Fibroblast of peridontal ligament (primary cell): ENCODE measurements around the gene CDH8.

Experiments
- DNase-seq: peaks from one replicate; pipeline ENCODE4 v3.0.0-alpha.2; 2010; ENCODE audit errors: extremely low read depth

CDH8 gene

DNA sequence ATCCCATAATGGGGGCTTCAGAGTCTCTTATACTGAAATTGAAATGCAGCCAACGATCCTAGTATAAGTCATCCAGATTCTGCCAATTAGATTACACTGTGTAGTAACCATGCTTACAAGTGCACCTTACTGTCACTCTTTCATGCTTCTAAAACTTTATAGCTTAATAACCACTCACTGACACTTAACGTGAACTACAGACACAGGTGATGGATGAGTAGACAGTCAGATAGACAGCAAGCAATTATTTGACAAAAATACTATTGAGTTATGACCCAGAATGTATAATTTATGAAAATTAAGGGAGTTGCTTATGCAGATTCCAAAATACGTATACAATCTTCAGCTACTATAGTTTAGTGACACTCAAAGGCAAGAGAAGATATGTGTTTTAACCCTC lies 6.3 kb downstream of the CDH8 start:
- DNase-seq = no peak

DNA sequence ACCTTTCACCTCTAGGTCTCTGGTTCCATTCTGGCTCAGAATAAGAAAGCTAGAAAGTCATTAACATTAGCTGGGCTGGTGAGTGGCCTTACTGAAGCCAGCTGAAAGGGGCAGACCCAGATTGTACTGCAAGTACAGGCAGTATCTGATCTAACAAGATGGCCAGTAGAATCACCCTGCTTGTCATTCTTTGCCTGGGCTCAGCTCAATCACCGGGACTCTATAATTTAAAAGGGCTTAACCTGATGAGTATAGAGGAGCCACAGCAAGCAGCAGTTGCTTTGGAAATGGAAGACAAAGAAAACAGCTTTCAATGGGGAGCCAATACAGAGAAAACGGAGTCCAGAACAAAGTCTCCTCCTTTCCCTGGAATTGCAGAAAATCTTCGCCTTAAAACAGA lies 13.6 kb downstream of the CDH8 start:
- DNase-seq = no peak

- DNase-seq = no peak
These were observed 15.1 kb downstream of the CDH8 start for GRCh38 chr16:62021161-62021581.

DNA sequence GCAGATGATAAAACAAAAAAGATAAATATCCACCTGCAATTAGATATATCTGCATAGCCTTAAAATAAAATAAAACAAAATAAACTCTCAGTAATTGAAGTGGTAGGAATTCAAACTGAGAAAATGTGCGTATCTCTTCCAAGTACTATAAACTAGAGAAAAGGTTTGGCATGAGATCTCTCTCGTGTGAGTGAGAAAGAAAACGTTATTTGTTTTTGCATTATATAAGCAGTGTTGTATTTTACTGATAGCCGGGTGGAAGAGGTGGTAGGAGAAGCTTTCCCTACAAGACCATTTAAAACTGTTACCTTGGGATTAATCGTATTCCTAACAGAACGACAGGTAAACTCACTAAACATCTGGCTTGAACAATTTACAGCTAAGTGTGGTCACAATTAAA lies 15.6 kb downstream of the CDH8 start:
- DNase-seq = no peak

GRCh38 chr16:62019851-62020250 lies 16.4 kb downstream of the CDH8 start:
- no peak for DNase-seq

DNA sequence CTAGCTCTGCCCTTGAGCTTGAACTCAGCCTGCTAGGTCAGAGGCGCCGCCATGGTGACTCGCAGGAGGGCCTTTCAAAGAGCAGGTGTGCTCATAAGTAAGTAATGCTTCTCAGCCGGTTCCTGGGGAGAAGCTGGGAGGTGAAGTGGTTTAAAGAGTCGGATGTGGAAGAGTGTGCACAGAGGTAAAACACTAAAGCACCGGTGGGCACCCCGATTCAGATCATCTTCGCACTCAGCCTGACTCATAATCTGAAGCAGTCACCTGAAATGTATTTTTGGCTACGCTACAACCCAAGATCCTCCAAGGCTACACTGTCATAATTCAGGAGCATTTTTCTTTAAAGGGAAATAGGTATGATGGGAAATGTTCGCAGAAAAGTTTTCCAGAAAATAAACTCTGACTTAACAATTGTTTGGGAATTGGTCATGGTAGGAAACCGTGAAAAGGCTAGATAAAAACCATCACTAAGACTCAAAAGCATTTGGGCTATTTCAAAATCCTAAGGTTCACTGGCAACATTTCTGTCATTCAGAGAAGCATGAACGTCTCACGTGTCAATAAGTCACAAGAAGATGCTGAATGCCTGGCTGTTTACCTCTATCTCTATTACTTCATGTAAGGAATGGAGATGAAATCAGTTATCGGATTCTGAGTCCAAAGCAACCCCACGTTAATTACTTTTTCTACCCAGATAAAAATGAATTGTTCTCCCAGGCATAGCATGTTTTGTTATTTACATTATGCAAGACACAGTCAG lies 17.8 kb downstream of the CDH8 start:
- DNase-seq = no peak

GRCh38 chr16:62014319-62014923 lies 21.8 kb downstream of the CDH8 start:
- no peak for DNase-seq

DNA sequence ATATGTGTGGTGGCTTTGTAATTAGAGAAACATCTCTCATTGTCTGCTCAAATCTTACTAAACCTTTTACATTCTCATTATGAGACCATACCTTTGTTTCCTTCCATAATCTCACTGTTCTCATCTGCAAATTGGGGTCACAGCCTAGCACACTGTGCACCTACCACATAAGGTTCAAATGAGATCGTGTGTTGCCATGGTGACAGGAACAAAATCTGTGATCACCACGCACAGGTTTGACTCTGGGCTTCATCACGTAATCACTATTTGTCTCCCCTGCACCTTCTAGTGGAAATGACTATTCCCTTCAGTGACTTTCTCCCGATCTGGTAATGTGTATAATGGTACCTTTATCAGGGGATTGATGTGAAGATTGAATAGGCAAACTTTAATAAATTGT lies 26.1 kb downstream of the CDH8 start:
- no peak for DNase-seq

GRCh38 chr16:61998460-61998859 lies 37.8 kb downstream of the CDH8 start:
- no peak for DNase-seq

- no peak for DNase-seq
These were observed 43.1 kb downstream of the CDH8 start for GRCh38 chr16:61993108-61993507.

DNA sequence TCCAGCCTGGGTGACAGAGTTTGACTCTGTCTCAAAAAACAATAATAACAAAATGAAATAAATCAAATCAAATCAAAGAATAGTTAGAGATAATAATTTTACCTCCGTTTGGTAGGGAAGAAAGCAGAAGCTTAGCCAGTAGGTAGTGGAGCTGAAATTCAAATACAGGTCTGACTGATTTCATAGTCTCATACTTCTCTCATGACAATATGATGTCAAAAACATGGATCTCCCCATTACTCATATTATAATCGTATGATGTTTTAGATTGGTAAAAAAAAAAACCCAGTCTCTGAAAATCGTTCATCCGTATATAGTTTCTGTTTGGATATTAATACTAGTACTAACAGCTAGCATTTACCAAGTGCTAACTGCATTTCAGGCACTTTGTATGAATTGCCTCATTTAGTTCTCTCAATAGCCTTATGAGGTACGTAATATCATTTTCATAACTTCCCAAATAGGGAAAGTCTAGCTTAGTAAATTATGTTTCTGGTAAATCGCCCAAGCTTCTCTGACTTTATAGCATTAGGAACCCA lies 48.7 kb downstream of the CDH8 start:
- no peak for DNase-seq

- DNase-seq = no peak
These were observed 67.2 kb downstream of the CDH8 start for GRCh38 chr16:61969077-61969382.

- no peak for DNase-seq
These were observed 67.8 kb downstream of the CDH8 start for GRCh38 chr16:61968242-61969076.

DNA sequence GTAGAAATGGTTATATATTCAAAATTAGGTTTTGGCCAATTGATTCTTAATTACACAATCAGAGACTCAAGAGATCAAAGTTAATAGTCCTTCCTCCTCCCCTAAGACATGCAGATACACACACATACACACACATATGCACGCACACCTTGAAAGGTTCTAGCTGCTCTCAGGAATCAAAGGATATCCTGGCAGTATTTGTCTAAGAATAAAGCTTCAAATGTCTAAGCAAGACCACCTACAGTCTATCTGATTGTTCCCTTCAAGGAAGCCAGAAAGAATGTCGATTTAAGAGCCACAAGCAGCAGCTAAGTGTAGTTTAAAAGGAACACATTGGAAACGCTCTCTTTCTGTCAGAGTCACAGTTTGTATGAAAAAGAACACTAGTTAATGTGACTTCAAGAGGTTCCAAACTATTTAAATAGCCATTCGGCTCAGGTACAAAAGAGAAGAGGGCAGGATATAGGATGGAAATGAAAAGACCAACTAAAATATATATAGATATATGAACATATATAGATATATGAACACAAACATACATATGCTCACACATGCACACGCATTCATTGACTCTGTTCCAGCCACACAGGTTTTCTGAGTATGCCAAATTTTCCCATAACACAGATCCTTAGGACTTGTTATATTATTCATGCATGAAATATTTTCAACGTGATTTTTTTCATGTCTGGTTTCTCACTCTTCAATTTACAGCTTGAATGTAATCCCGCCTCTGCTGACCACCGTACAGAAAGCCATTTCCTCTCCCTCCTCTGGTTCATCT lies 79.0 kb downstream of the CDH8 start:
- no peak for DNase-seq

DNA sequence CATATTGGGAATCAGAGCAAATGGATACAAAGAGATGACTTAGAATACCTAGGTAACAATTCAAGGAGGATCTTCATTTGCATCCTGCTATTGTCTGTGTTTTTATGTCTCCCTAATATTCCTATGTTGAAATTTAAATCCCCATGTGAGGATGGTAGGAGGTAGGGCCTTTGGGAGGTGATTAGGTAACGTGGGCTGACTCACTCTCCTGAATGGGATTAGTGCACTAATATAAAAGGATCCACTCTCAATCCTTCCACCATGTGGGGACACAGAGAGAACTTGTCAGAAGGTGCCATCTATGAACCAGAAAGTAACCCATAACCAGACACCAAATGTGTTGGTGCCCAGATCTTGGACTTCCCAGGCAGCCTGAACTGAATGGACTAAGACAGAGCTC lies 83.4 kb downstream of the CDH8 start:
- no peak for DNase-seq

GRCh38 chr16:61948414-61948813 lies 87.8 kb downstream of the CDH8 start:
- no peak for DNase-seq

DNA sequence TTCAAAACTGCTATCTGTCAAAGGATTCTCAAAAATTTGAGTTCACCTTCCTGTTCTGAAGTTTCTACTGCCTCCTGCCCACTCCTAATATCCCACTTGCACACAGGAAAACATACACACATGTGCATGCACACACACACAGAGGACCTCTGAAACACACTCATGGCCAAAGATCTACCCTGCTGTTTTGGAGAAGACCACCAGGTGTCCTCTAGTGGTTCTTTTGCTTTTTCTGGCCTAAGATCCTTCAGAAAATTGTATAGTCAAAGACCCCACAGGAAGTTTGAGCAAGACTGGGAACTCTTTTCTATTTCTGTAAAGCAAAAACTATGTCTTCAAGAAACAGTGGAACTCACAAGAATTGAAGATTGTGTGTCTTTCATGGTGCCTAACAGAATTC lies 90.2 kb downstream of the CDH8 start:
- DNase-seq = no peak

DNA sequence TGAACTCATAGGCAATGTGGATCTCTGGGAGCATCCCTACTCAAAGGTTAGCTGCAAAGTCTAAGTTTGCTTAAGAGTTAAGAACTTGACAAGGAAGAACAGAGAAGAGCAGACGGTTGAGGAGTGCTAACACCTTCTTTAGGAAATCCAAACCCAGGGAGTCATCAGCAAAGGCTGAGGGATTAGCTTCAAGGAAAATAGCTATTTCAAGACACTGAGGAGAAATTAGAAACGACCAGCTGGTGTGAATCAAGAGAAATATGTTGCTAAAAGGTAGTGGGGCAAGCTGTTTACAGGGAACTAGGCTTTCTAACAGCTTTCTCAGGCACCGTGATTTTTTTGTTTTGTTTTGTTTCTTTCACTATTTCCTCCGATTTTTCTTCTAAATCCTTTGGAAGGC lies 90.7 kb downstream of the CDH8 start:
- DNase-seq = no peak

DNA sequence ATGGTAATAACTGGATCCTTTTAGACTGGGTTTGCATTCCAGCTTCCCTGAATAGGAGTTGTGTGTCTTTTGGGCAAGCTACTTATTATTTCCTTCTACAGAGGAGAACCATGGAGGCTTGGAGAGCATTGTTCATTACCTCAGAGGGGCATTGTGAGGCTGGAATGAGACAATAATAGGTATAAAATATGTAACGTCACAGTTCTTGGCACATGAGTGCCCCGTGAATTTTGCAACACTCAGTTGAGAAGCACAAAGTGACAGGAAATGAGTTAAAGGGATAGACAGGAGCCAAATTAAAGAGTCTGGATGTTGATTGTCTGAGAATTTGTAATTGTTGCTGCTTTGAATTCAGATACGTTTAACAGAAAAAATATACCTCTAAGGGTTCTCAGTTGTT lies 92.2 kb downstream of the CDH8 start:
- no peak for DNase-seq

DNA sequence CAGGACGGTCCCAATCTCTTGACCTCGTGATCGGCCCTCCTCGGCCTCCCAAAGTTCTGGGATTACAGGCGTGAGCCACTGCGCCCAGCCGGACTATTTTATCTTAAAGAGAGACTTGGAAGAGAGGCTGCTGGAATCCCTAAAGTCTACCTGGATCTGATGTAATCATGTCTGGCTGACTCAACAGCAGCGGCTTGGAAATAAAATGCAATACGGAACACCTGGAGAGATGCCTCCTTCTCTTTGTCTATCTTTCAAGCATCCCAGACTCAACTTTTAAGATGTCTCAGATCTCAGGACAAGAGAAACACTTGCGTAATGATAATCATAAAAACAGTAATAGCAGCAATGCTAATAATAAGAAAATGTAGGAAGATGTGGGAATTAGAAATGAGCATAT lies 95.6 kb downstream of the CDH8 start:
- DNase-seq = no peak

DNA sequence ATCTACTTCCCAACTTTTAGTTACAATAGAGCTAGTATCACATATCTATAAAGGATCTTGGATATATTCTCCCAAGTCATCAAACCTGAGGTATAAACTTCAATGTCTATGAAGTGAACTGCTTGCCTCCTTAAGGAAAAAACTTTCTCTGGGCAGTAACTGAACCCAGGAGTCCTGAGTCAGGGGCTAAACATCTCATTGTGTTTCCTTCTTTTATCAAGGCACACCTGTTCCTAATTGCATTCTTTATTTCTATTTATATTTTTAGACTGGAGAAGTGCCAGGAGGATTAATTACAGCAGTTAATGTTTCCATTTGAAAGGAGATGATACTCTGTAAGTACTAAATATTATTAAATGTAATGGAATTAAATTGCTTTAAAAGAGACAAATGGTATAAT lies 98.6 kb downstream of the CDH8 start:
- no peak for DNase-seq

GRCh38 chr16:61936522-61936921 lies 99.7 kb downstream of the CDH8 start:
- no peak for DNase-seq
